Measurements from ENCODE around the gene IPO4.

IPO4 gene

DNA sequence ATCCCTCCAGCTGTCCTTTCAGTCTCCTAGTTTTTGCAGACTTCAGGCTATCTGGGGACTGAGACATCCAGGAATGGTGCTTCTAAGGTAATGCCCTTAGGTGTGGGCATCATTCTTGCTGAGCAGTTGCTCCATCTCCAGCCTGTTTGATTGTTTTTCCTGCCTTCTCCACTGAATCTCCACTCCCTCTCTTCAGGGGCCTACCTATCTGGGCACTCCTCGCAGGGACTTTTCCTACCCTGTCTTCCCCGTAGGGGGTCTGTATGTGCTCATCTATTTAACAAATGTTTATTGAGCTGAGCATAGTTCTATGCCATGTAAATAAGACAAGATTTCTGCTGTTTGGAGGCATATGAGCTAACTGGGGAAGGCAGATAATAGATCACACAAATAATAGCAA is 55.6 kb downstream of the IPO4 start:
- no peak for DNase-seq (ENCODE audit: low read depth in 2 of 2)

DNA sequence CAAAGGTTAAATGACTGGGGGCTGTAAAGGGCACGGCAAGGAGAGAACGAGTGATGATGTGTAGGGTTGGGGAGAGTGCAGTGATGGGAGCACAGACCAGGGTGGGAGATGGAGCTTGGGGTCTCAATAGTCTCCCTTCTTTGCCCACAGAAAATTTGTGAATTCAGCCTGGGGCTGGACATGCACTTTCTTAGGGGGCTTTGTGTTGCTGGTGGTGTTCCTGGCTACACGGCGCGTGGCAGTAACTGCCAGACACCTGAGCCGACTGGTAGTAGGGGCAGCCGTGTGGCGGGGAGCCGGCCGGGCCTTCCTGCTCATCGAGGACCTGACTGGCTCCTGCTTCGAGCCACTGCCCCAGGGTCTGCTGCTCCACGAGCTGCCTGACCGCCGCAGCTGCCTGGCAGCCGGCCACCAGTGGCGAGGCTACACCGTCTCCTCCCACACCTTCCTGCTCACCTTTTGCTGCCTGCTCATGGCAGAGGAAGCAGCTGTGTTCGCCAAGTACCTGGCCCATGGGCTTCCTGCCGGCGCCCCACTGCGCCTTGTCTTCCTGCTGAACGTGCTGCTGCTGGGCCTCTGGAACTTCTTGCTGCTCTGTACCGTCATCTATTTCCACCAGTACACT is 56.4 kb downstream of the IPO4 start:
- no peak for DNase-seq (ENCODE audit: low read depth in 2 of 2)

- DNase-seq (ENCODE audit: low read depth in 2 of 2), result no peak
Observed at GRCh38 chr14:24131549-24131966, 57.1 kb downstream of the IPO4 start.

DNA sequence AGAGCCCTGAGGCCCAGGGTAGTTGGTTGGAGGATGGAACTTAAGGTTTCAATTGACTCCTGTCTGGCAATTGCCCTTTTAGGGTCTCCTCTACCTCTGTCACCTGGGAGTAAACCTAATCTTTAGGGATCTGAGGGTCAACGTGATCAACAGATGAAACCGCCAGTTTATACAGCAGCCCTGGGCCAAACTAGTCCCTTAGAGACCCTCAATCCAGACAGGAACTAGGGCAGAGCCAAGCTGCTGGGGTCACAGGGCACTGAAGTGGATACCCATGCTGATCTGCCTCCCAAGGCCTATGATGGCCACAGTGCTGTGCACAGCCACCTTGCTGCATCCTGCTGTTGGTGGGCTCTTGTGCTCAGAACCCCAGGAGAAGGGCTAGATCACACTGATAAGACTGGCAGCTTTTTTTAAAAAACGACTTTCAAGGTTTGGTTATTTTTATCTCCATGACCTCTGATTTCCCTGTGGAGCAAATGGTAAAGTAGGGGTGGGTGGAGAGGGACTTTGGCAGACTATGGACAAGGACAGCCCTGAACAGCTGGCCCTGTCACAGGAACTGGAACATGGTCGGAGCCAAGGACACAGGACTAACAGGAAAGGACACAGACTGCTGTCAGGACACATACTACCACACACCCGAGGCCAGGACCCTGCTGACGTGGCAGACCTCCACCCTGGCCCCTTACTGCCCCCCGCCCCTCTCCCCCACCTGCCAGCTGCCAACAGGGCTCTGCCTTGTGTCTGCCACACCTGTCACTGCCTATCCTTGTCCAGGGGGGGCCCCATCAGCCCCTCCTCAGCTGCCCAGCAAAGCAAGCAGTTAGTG is 57.7 kb downstream of the IPO4 start:
- DNase-seq (ENCODE audit: low read depth in 2 of 2), result no peak

GRCh38 chr14:24130380-24130716 is 58.3 kb downstream of the IPO4 start, which contains the start of gene FITM1:
Gene FITM1 (plus strand): TSS chr14:24130659. CDS start chr14:24131564, 905 bp downstream.
- DNase-seq (ENCODE audit: low read depth in 2 of 2), result no peak

Measured in stimulated activated CD4-positive, alpha-beta T cell treated with anti-CD3 and anti-CD28 coated beads, Interleukin-1b, Interleukin-23, amount 100 ng/mL, for 1 hour (primary cell).